ENCODE measurements around the gene CRYGS. TPM values are rescaled to one million over a fixed set of nuclear protein-coding genes. Genes with fewer than 3 reads are reported as not detected.

The CRYGS gene
- polyA plus RNA-seq, 1 of the 3 experiments (the other 2 are of a cell fraction): 2.1 TPM

GRCh38 chr3:186580785-186581184 is 36.6 kb upstream of the CRYGS start:
- ChIA-PET CTCF (interaction anchor here (0.8 to 8.2 kb wide), 3 partner anchors 9 to 241 kb away, joined by 3 to 52 read pairs (median 4); partner anchors contain the start of gene AHSG), POLR2A (no interaction called here)
- Histone ChIP-seq H2AFZ (ENCODE audit: low read depth) (no peak overlapping the region), H3K9ac (no peak overlapping the region), H3F3A (replicated peaks; ENCODE audit: insufficient read depth) (no peaks in the 10 kb centered on the region), H3K79me2 (ENCODE audit: insufficient read depth) (no peaks in the 10 kb centered on the region), H3K9me2 (no peaks in the 10 kb centered on the region), H3K4me1 (ENCODE audit: control insufficient read depth in 1 of 2, insufficient read depth in 2 of 2, low read depth in 1 of 2, low read length in 1 of 2) (no peaks in the 10 kb centered on the region), H3K27me3 (ENCODE audit: insufficient read depth) (no peaks in the 10 kb centered on the region), H4K20me1 (ENCODE audit: insufficient read depth) (no peaks in the 10 kb centered on the region), H3K36me3 (replicated peaks in 1 of 2; ENCODE audit: control insufficient read depth in 1 of 2, insufficient read depth in 2 of 2, low read length in 1 of 2) (peaks cover 62 to 97% of the 10 kb centered on the region in 2 experiments), H3K9me3 (no peaks in the 10 kb centered on the region), H3K27ac (ENCODE audit: low read depth in 2 of 2, low read length in 1 of 2) (no peak overlapping the region), H3K4me2 (no peak overlapping the region), H3K4me3 (ENCODE audit: low read depth in 2 of 2, low read length in 1 of 2) (no peak overlapping the region)
- TF ChIP-seq ELF1 (IDR thresholded peaks at IDR 0.05) (no peak), SIN3A (IDR thresholded peaks at IDR 0.05; ENCODE audit: borderline replicate concordance, low read depth, low read length) (no peak), YY1 (IDR thresholded peaks at IDR 0.05; ENCODE audit: low read depth) (no peak), TAF1 (IDR thresholded peaks at IDR 0.05; ENCODE audit: borderline replicate concordance, low read depth, low read length) (no peak), USF1 (IDR thresholded peaks at IDR 0.05; ENCODE audit: borderline replicate concordance, low read depth) (no peak), MEF2A (IDR thresholded peaks at IDR 0.05; ENCODE audit: borderline replicate concordance, low read depth) (no peak), GATA2 (CRISPR knock-in tag; IDR thresholded peaks at IDR 0.05) (no peak), CTCF (IDR thresholded peaks at IDR 0.05) (no peak)
- TF ChIP-seq, protein P1, sequence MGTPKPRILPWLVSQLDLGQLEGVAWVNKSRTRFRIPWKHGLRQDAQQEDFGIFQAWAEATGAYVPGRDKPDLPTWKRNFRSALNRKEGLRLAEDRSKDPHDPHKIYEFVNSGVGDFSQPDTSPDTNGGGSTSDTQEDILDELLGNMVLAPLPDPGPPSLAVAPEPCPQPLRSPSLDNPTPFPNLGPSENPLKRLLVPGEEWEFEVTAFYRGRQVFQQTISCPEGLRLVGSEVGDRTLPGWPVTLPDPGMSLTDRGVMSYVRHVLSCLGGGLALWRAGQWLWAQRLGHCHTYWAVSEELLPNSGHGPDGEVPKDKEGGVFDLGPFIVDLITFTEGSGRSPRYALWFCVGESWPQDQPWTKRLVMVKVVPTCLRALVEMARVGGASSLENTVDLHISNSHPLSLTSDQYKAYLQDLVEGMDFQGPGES (IDR thresholded peaks at IDR 0.05; ENCODE audit: low read depth, low read length): no peak
- TF ChIP-seq, protein P2, sequence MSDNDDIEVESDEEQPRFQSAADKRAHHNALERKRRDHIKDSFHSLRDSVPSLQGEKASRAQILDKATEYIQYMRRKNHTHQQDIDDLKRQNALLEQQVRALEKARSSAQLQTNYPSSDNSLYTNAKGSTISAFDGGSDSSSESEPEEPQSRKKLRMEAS (IDR thresholded peaks at IDR 0.05; ENCODE audit: low read depth): no peak
- WGBS (ENCODE audit: low lambda C conversion rate): 89% methylated on average over 3 of the region's 3 CpGs
- DNase-seq: no peak

GRCh38 chr3:186577521-186577920 is 33.3 kb upstream of the CRYGS start:
- Histone ChIP-seq H3K4me1 (ENCODE audit: control insufficient read depth in 1 of 2, insufficient read depth in 2 of 2, low read depth in 1 of 2, low read length in 1 of 2) (no peaks in the 10 kb centered on the region), H3K27ac (ENCODE audit: low read depth in 2 of 2, low read length in 1 of 2) (no peak overlapping the region), H2AFZ (ENCODE audit: low read depth) (no peak overlapping the region), H3K4me3 (ENCODE audit: low read depth in 2 of 2, low read length in 1 of 2) (no peak overlapping the region), H3K36me3 (replicated peaks in 1 of 2; ENCODE audit: control insufficient read depth in 1 of 2, insufficient read depth in 2 of 2, low read length in 1 of 2) (peaks cover 68 to 93% of the 10 kb centered on the region in 2 experiments), H3K9me2 (no peaks in the 10 kb centered on the region), H3K79me2 (ENCODE audit: insufficient read depth) (peaks cover 5% of the 10 kb centered on the region; the same call in 1 of the 2 replicates), H3K9ac (no peak overlapping the region), H4K20me1 (ENCODE audit: insufficient read depth) (no peaks in the 10 kb centered on the region), H3F3A (replicated peaks; ENCODE audit: insufficient read depth) (no peaks in the 10 kb centered on the region), H3K4me2 (no peak overlapping the region), H3K9me3 (no peaks in the 10 kb centered on the region), H3K27me3 (ENCODE audit: insufficient read depth) (no peaks in the 10 kb centered on the region)
- no peak for DNase-seq
- 92% methylated on average over 2 of the region's 2 CpGs for WGBS (ENCODE audit: low lambda C conversion rate)
- no peak for TF ChIP-seq GATA2 (CRISPR knock-in tag; IDR thresholded peaks at IDR 0.05)
- TF ChIP-seq MEF2A (IDR thresholded peaks at IDR 0.05; ENCODE audit: borderline replicate concordance, low read depth): no peak
- TF ChIP-seq TAF1 (IDR thresholded peaks at IDR 0.05; ENCODE audit: borderline replicate concordance, low read depth, low read length): no peak
- TF ChIP-seq SMC3 (IDR thresholded peaks at IDR 0.05; ENCODE audit: low read depth, low read length): no peak
- no peak for TF ChIP-seq NFIC (IDR thresholded peaks at IDR 0.05; ENCODE audit: borderline replicate concordance)
- TF ChIP-seq, protein P3, sequence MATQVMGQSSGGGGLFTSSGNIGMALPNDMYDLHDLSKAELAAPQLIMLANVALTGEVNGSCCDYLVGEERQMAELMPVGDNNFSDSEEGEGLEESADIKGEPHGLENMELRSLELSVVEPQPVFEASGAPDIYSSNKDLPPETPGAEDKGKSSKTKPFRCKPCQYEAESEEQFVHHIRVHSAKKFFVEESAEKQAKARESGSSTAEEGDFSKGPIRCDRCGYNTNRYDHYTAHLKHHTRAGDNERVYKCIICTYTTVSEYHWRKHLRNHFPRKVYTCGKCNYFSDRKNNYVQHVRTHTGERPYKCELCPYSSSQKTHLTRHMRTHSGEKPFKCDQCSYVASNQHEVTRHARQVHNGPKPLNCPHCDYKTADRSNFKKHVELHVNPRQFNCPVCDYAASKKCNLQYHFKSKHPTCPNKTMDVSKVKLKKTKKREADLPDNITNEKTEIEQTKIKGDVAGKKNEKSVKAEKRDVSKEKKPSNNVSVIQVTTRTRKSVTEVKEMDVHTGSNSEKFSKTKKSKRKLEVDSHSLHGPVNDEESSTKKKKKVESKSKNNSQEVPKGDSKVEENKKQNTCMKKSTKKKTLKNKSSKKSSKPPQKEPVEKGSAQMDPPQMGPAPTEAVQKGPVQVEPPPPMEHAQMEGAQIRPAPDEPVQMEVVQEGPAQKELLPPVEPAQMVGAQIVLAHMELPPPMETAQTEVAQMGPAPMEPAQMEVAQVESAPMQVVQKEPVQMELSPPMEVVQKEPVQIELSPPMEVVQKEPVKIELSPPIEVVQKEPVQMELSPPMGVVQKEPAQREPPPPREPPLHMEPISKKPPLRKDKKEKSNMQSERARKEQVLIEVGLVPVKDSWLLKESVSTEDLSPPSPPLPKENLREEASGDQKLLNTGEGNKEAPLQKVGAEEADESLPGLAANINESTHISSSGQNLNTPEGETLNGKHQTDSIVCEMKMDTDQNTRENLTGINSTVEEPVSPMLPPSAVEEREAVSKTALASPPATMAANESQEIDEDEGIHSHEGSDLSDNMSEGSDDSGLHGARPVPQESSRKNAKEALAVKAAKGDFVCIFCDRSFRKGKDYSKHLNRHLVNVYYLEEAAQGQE (IDR thresholded peaks at IDR 0.05; ENCODE audit: low read depth, low read length): no peak
- POLR2A ChIA-PET: interaction anchor here (0.6 kb wide), 2 partner anchors 12 to 235 kb away, joined by 3 to 6 read pairs; no protein-coding TSS in a partner anchor
- CTCF ChIA-PET: interaction anchor here (2.0 kb wide), 1 partner anchor 38 kb away, joined by 7 read pairs; no protein-coding TSS in a partner anchor
